ENCODE data around the gene CCL18.
"Not testable (repeated sequence)": the region's sequence is repeated elsewhere in the genome, so short reads cannot be mapped to it uniquely, and the experiment has no call there.

GRCh38 chr17:36108265-36108664, 44.2 kb downstream of the CCL18 start:
- not testable (repeated sequence) for TF ChIP-seq POLR2A, CTCF, POLR2AphosphoS5 (IDR thresholded peaks at IDR 0.05)
